ENCODE measurements around the gene CAMTA1. TPM values are rescaled to one million over a fixed set of nuclear protein-coding genes. Genes with fewer than 3 reads are reported as not detected.
A peak's percentile ranks its signal among the peaks of the same experiment; 100 is the strongest.

CAMTA1 gene
- total RNA-seq, 2 experiments from 2014 or later, result 45.5 to 45.6 TPM

DNA sequence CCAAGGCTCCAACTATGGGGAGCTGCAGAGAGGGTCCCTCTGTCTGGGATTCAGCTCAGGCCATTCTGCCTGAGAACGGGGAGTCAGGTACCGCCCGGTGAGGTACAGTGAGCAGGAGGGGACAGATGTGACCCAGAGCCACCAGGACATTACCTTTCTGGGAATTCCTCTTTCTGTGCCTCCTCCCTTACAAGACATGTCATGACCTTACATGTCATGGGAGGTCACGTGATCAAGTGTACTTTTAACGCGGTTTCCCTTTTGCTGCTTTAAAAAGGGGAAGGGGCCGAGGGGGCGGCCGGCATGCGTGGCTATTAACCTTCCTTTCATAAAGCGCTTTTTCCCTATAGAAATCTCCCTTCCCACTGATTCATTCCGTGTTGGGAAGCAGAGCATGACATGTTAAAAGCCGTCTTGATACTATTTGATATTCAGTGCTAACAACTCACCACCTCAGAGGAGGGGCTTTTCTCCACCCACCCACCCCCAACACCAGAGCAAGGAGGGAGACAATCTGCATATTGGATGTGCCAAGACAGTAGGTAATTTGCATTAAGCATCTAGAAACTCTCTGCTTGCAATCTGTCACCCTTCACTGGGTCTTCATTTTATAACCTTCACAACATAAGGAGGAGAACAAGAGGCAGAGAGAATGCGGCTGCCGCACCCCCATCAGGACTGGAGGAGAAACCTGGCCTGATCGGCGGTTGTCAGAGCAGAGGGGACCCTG lies 872.2 kb downstream of the CAMTA1 start:
- POLR2A ChIA-PET, result no interaction called here
- no peak for ATAC-seq (ENCODE audit: low read depth)

DNA sequence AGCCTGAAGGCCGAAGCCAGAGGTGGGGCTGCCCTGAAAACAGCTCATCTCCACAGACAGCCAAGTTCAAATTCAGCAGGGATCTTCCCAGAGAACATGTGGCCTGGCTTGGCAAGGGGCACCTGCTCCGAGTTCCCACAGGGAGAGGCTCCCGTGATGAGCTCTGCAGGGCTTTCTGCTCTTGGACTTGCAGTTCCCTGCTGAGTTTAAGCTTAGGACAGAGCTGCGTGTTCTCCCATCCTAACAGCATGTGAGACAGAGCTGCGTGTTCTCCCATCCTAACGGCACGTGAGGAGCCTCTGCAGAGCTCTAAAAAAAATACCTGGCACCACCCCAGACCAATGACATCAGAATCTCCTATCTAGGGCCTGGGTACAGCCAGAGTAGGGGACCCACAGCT lies 872.8 kb downstream of the CAMTA1 start:
- ATAC-seq (ENCODE audit: low read depth) (no peak), DNase-seq (no peak)
- Mint-ChIP-seq H3K9me3 (peaks cover 2% of the 10 kb centered on the region), H3K4me1 (no peaks in the 10 kb centered on the region), H3K27ac (no peak overlapping the region), H3K27me3 (no peaks in the 10 kb centered on the region), H3K4me3 (no peak overlapping the region), H3K36me3 (no peaks in the 10 kb centered on the region)
- POLR2A ChIA-PET, result no interaction called here

More for the DNA sequence above, 872.2 kb downstream of the CAMTA1 start:
- H3K36me3 Mint-ChIP-seq, result no peaks in the 10 kb centered on the region
- H3K27ac Mint-ChIP-seq, result no peak overlapping the region
- H3K27me3 Mint-ChIP-seq, result no peaks in the 10 kb centered on the region
- peaks cover 2% of the 10 kb centered on the region for H3K9me3 Mint-ChIP-seq
- no peaks in the 10 kb centered on the region for H3K4me1 Mint-ChIP-seq
- no peak for DNase-seq
- H3K4me3 Mint-ChIP-seq, result no peak overlapping the region

DNA sequence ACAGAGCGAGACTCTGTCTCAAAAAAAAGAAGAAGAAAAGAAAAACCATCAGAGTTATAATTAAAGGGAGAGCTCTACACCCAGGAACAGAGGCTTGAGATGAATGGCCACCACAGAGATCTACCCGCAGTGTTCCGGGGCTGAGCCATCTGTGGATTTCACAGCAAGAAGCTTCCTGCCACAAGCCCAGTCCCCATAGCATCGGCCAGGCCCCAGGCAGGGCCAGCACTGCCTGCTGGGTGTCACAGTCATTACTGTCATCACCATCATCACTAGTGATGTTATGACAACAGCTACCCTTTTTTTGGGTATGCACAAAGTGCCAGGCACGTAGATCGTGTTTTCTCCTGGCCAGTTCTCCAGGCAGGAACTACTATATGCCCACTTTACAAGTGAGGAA lies 874.3 kb downstream of the CAMTA1 start:
- H3K4me3 Mint-ChIP-seq, result no peak overlapping the region
- H3K4me1 Mint-ChIP-seq, result no peaks in the 10 kb centered on the region
- H3K9me3 Mint-ChIP-seq, result peaks cover 2% of the 10 kb centered on the region
- DNase-seq (no peak), ATAC-seq (ENCODE audit: low read depth) (no peak)
- no peaks in the 10 kb centered on the region for H3K27me3 Mint-ChIP-seq
- no peak overlapping the region for H3K27ac Mint-ChIP-seq
- no peaks in the 10 kb centered on the region for H3K36me3 Mint-ChIP-seq
- POLR2A ChIA-PET, result no interaction called here

DNA sequence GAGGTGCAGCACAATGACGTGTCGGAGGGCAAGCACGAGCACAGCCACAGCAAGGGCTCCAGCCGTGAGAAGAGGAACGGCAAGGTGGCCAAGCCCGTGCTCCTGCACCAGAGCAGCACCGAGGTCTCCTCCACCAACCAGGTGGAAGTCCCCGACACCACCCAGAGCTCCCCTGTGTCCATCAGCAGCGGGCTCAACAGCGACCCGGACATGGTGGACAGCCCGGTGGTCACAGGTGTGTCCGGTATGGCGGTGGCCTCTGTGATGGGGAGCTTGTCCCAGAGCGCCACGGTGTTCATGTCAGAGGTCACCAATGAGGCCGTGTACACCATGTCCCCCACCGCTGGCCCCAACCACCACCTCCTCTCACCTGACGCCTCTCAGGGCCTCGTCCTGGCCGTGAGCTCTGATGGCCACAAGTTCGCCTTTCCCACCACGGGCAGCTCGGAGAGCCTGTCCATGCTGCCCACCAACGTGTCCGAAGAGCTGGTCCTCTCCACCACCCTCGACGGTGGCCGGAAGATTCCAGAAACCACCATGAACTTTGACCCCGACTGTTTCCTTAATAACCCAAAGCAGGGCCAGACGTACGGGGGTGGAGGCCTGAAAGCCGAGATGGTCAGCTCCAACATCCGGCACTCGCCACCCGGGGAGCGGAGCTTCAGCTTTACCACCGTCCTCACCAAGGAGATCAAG lies 878.3 kb downstream of the CAMTA1 start:
- Mint-ChIP-seq H3K4me3 (no peak overlapping the region), H3K27me3 (no peaks in the 10 kb centered on the region), H3K36me3 (no peaks in the 10 kb centered on the region), H3K4me1 (no peaks in the 10 kb centered on the region), H3K27ac (no peak overlapping the region), H3K9me3 (no peaks in the 10 kb centered on the region)
- no peak for DNase-seq
- POLR2A ChIA-PET, result no interaction called here
- no peak for ATAC-seq (ENCODE audit: low read depth)

DNA sequence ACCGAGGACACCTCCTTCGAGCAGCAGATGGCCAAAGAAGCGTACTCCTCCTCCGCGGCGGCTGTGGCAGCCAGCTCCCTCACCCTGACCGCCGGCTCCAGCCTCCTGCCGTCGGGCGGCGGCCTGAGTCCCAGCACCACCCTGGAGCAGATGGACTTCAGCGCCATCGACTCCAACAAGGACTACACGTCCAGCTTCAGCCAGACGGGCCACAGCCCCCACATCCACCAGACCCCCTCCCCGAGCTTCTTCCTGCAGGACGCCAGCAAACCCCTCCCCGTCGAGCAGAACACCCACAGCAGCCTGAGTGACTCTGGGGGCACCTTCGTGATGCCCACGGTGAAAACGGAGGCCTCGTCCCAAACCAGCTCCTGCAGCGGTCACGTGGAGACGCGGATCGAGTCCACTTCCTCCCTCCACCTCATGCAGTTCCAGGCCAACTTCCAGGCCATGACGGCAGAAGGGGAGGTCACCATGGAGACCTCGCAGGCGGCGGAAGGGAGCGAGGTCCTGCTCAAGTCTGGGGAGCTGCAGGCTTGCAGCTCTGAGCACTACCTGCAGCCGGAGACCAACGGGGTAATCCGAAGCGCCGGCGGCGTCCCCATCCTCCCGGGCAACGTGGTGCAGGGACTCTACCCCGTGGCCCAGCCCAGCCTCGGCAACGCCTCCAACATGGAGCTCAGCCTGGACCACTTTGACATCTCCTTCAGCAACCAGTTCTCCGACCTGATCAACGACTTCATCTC lies 879.1 kb downstream of the CAMTA1 start:
- POLR2A ChIA-PET, result no interaction called here

DNA sequence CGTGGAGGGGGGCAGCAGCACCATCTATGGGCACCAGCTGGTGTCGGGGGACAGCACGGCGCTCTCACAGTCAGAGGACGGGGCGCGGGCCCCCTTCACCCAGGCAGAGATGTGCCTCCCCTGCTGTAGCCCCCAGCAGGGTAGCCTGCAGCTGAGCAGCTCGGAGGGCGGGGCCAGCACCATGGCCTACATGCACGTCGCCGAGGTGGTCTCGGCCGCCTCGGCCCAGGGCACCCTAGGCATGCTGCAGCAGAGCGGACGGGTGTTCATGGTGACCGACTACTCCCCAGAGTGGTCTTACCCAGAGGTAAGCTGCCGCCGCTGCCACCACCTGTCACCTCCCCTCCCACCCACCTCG lies 879.6 kb downstream of the CAMTA1 start:
- ATAC-seq (ENCODE audit: low read depth) (no peak), DNase-seq (no peak)
- H3K4me3 Mint-ChIP-seq, result no peak overlapping the region
- no peaks in the 10 kb centered on the region for H3K9me3 Mint-ChIP-seq
- POLR2A ChIA-PET, result no interaction called here
- no peak overlapping the region for H3K27ac Mint-ChIP-seq
- no peaks in the 10 kb centered on the region for H3K36me3 Mint-ChIP-seq
- no peaks in the 10 kb centered on the region for H3K27me3 Mint-ChIP-seq
- H3K4me1 Mint-ChIP-seq, result no peaks in the 10 kb centered on the region

More for the DNA sequence above, 879.1 kb downstream of the CAMTA1 start:
- no peaks in the 10 kb centered on the region for H3K27me3 Mint-ChIP-seq
- no peak overlapping the region for H3K4me3 Mint-ChIP-seq
- H3K9me3 Mint-ChIP-seq, result no peaks in the 10 kb centered on the region
- H3K4me1 Mint-ChIP-seq, result no peaks in the 10 kb centered on the region
- no peaks in the 10 kb centered on the region for H3K36me3 Mint-ChIP-seq
- no peak for ATAC-seq (ENCODE audit: low read depth)
- no peak for DNase-seq
- H3K27ac Mint-ChIP-seq, result no peak overlapping the region

DNA sequence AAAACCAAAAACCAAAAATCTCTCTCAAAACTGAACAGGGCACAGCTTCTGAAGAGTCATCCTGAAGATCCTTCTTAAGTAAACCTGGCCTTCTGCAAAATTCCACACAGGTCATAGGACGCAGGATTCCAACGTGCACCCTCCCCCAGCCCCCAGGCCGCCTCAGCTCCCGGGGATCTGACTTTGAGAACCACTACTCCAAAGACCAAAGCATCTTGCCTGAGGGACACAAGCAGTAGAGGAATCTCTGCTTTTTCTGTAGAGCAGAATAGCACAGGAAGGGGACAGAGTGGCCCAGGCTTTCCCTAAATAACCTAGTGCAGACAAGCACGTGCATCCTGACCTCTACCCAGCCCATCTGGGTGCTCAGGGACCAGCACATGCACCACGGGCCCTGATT lies 881.0 kb downstream of the CAMTA1 start:
- Mint-ChIP-seq H3K36me3 (no peaks in the 10 kb centered on the region), H3K4me3 (no peak overlapping the region), H3K27ac (no peak overlapping the region), H3K9me3 (no peaks in the 10 kb centered on the region), H3K27me3 (no peaks in the 10 kb centered on the region), H3K4me1 (no peaks in the 10 kb centered on the region)
- DNase-seq (no peak), ATAC-seq (ENCODE audit: low read depth) (no peak)
- POLR2A ChIA-PET, result no interaction called here

DNA sequence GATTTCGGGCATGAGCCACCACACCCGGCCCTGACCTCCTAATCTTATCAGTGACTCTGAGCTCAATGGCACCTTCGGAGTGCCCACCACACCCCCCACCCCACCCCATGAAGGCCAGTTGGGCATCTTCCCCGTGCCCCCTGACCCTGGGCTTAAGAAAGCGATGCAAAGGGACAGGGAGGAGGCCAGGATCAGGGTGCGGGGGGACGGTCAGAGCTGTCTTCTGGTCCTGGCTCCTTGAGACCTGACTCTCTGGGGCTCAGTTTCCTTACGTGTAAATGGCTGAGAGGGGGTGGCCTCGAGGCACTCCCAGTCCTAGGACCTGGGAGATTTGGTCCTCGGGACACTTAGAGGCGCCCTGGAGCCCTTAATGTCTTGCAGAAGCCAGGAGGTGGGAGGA lies 881.9 kb downstream of the CAMTA1 start:
- H3K27ac Mint-ChIP-seq, result no peak overlapping the region
- H3K4me3 Mint-ChIP-seq, result no peak overlapping the region
- H3K4me1 Mint-ChIP-seq, result no peaks in the 10 kb centered on the region
- POLR2A ChIA-PET, result interaction anchor here (0.7 to 0.9 kb wide), 2 partner anchors 86 to 235 kb away, joined by 3 to 5 read pairs; no protein-coding TSS in a partner anchor
- DNase-seq (no peak), ATAC-seq (ENCODE audit: low read depth) (no peak)
- H3K36me3 Mint-ChIP-seq, result no peaks in the 10 kb centered on the region
- peaks cover 2% of the 10 kb centered on the region for H3K27me3 Mint-ChIP-seq
- no peaks in the 10 kb centered on the region for H3K9me3 Mint-ChIP-seq

DNA sequence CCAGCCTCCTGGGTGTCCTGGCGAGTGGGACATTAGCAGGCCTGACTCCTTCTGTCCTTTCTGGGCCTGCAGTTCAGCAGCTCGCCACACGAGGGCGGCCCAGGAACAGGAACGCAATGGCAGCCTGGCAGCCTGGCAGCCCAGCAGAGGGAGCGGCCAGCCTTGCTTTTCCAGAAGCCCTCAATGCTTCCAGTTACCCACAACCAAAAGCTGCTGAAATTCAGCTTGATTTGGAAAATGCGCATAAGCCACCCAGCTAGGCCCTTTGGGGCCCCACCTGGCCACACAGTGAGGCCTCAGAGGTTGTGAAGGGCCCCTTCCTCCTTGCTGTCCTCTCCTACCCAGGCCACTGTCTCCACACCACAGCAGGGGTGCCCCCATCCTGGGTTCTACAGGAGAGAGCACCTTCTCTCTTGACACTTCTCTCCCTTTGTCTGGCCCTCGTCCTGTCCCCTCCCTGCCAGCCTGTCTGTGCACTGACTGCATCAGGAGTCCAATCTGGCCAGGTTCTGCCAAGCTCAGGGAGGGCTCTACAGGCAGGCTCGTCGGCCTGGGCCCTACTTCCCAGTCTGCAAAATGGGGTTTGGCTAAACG lies 882.5 kb downstream of the CAMTA1 start:
- H3K27me3 Mint-ChIP-seq, result peaks cover 2% of the 10 kb centered on the region
- DNase-seq, result peak; percentile 89
- H3K27ac Mint-ChIP-seq, result no peak overlapping the region
- H3K36me3 Mint-ChIP-seq, result no peaks in the 10 kb centered on the region
- no peaks in the 10 kb centered on the region for H3K4me1 Mint-ChIP-seq
- POLR2A ChIA-PET, result interaction anchor here (0.7 to 0.9 kb wide), 2 partner anchors 85 to 235 kb away, joined by 3 to 5 read pairs; no protein-coding TSS in a partner anchor
- no peaks in the 10 kb centered on the region for H3K9me3 Mint-ChIP-seq
- no peak overlapping the region for H3K4me3 Mint-ChIP-seq
- peak; percentile 59 for ATAC-seq (ENCODE audit: low read depth)

DNA sequence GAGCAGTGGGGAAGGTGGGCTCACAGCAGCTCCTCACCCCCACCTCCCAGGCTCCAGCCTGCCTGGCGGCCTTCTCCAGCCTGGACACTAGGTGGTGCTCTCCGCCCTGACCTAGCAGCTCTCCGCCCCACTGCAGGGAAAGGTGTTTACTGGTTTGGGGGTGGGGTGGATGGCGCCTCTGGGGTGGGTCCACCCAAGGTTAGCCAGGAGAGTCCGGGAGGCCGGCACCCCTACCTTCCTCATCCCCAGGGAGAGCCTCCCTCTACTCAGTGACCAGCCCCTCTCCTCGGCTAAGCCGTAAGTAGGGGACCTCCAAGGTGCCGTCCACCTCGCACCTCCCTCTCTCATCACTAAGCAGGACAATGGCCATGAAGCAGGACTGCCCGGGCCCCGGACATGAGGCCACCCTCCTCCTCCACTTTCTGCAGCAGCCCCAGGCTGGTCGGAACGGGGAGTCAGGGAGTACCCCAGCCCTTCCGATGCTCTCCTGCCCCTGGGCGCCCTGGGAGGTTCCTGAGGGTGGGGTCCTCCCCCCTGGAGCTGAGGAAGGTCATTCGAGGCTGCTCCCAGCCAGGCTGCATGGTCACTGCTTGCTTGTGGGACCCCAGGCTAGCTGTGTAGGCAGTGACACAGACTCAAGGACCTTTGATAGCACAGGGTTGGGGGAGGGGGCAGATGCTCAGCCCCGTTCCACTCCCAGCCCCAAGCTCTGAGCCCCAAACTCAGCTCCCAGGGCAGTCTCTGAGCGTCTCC lies 884.5 kb downstream of the CAMTA1 start:
- ATAC-seq (ENCODE audit: low read depth) (peak; percentile 55), DNase-seq (peak; percentile 66)
- Mint-ChIP-seq H3K4me3 (no peak overlapping the region), H3K9me3 (no peaks in the 10 kb centered on the region), H3K4me1 (peaks cover 2% of the 10 kb centered on the region), H3K27ac (no peak overlapping the region), H3K36me3 (no peaks in the 10 kb centered on the region), H3K27me3 (peaks cover 2% of the 10 kb centered on the region)
- POLR2A ChIA-PET, result interaction anchor here (1.5 kb wide), 1 partner anchor 83 kb away, joined by 3 read pairs; no protein-coding TSS in a partner anchor

DNA sequence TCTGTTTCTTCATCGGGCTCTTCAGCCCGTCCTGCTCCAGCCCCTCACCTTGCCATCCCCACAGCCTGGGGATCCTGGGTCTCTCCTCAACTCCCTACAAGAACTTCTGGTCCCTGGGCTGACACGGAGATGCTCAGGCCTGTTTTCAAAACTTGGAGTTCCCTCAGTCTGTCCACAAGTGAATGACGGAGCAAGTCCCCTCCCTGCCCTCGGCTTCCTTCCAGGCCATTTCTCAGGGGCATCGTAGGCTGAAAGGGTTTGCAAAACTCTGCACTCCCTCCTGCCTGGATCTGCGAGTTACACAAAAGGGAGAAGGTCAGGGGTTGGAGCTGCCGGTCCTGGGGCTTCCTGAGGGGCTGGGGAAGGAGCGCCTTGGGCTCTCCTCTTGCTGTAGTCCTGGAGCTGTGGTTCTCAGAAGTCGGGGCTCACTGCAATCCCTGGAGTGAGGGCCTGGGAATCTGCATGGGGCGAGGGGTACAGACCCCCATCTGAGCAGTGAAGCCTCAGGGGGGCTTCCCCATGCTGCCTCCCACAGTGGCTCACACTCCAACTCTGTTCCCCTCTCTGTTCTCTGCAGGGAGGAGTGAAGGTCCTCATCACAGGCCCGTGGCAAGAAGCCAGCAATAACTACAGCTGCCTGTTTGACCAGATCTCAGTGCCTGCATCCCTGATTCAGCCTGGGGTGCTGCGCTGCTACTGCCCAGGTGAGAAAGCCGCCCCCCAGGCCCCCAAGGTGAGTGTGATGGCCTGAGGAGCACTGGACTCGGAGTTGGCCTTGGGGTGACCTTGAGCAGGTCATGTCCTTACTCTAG lies 885.3 kb downstream of the CAMTA1 start:
- H3K4me1 Mint-ChIP-seq, result peaks cover 2% of the 10 kb centered on the region

DNA sequence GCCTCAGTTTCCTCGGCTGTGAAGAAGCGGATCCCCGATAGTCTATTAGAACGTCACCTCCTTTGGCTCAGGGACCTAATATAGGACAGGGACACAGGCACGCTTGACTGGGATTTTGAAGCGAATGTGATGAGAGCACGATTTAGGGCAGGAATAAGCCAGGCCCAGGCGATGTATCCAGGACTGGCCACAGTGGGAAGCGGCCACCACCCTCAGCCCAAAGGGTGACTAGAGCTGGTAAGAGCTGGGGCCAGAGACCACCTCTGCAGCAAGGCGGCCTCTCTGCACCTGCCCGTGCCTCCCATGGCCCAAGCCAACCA lies 885.9 kb downstream of the CAMTA1 start:
- POLR2A ChIA-PET, result no interaction called here
- Mint-ChIP-seq H3K4me1 (peaks cover 2% of the 10 kb centered on the region), H3K27ac (no peak overlapping the region), H3K27me3 (peaks cover 2% of the 10 kb centered on the region), H3K4me3 (no peak overlapping the region), H3K9me3 (no peaks in the 10 kb centered on the region), H3K36me3 (no peaks in the 10 kb centered on the region)
- DNase-seq (no peak), ATAC-seq (ENCODE audit: low read depth) (no peak)

More for the DNA sequence above, 885.3 kb downstream of the CAMTA1 start:
- no peaks in the 10 kb centered on the region for H3K36me3 Mint-ChIP-seq
- POLR2A ChIA-PET, result interaction anchor here (1.5 kb wide), 1 partner anchor 82 kb away, joined by 3 read pairs; no protein-coding TSS in a partner anchor
- H3K4me3 Mint-ChIP-seq, result no peak overlapping the region
- ATAC-seq (ENCODE audit: low read depth) (no peak), DNase-seq (no peak)
- H3K9me3 Mint-ChIP-seq, result no peaks in the 10 kb centered on the region
- H3K27me3 Mint-ChIP-seq, result peaks cover 2% of the 10 kb centered on the region
- H3K27ac Mint-ChIP-seq, result no peak overlapping the region
